ENCODE results near the gene LCE6A.

DNA sequence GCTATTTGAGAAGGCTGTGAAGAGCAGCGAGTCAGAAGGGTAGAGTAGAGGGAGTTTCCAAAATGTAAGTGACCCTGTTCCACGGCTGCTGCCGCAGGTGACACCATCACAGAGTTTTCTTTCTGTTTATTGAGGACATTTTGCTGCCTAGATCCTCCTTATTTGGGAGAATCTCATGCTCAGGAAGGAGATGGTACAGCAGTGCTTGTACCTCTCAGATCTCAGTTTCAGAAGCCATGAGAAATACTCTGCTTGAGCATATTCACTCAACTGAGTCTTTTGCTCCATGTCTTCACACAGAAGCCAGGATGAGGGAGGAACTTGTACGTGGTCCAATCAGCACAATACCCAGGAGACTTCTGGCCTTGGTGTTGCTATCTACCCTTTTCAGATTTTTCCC is 18.7 kb downstream of the LCE6A start:
- no peak for TF ChIP-seq YY1 (IDR thresholded peaks at IDR 0.05; ENCODE audit: insufficient read depth, insufficient read length)
- TF ChIP-seq ZNF274 (IDR thresholded peaks at IDR 0.05; ENCODE audit: low read depth, low read length) = no peak

Measured in NT2/D1 (cell line).